GM12865 (cell line): ENCODE results near the gene ATG4D.
"Not testable (repeated sequence)": the region's sequence is repeated elsewhere in the genome, so short reads cannot be mapped to it uniquely, and the experiment has no call there.

ENCODE experiments used
- DNase-seq: peaks from one replicate; pipeline ENCODE4 v3.0.0; 2010; ENCODE audit warnings: low read depth
- H3K4me3 ChIP-seq: 2 replicates; pipeline ENCODE4 v1.5.1; 2011; ENCODE audit warnings: mild to moderate bottlenecking, low read depth, low read length, control low read depth
- CTCF ChIP-seq: IDR thresholded peaks from 2 replicates; pipeline ENCODE4 v1.5.1; 2011; ENCODE audit warnings: low read length, control low read depth, low read depth, inconsistent platforms; ENCODE audit not compliant: insufficient read depth; ENCODE audit errors: missing control alignments

Gene ATG4D

GRCh38 chr19:10533646-10534386, 9.9 kb upstream of the ATG4D start:
- no peak for TF ChIP-seq CTCF
- H3K4me3 ChIP-seq = no peak overlapping the region
- DNase-seq = no peak

- DNase-seq = no peak
- no peak for TF ChIP-seq CTCF
- no peak overlapping the region for H3K4me3 ChIP-seq
Observed at GRCh38 chr19:10535613-10536012, 8.1 kb upstream of the ATG4D start.

DNA sequence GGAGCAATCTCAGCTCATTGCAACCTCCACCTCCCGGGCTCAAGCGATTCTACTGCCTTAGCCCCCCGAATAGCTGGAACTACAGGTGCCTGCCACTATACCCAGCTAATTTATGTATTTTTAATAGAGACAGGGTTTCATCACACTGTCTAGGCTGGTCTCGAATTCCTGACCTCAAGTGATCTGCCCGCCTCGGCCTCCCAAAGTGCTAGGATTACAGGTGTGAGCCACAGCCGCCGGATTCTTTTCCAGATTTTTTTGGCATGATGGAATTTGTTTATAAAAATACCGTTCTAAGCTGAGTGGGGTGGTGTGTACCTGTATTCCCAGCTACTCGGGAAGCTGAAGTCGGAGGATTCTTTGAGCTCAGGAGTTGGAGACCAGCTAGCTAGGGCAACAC, 6.0 kb upstream of the ATG4D start:
- no peak for DNase-seq
- no peak overlapping the region for H3K4me3 ChIP-seq
- TF ChIP-seq CTCF = no peak

GRCh38 chr19:10538204-10538983, 5.3 kb upstream of the ATG4D start:
- no peak for DNase-seq
- no peak overlapping the region for H3K4me3 ChIP-seq
- TF ChIP-seq CTCF = no peak

GRCh38 chr19:10539016-10539415, 4.7 kb upstream of the ATG4D start:
- DNase-seq, H3K4me3 ChIP-seq: not testable (repeated sequence)

- DNase-seq = no peak
- no peak for TF ChIP-seq CTCF
- H3K4me3 ChIP-seq = no peak overlapping the region
Observed at GRCh38 chr19:10543059-10543419, 665 bp upstream of the ATG4D start.

DNA sequence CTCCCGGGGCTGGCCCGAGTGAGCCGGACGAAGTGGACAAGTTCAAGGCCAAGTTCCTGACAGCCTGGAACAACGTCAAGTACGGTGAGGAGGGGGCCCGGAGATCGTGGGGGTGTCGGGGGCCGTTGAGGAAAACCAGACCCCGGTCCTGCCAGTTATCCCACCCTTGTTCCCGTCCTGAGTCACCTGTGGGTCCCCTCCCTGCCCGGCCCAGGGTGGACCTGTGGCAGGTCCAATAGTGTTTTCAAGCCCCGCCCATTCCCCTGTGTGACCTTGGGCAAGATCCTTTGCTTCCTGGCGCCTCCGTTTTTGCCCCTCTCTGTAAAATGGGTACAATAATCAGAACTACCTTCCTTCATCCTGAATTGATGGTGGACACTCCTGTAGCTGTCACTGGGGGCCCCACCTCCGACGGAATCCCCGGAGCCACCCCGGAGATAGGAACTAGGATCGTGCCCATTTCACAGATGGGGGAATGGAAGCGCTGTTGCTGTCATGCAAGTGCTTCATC, 593 bp downstream of the ATG4D start:
- TF ChIP-seq CTCF = no peak
- DNase-seq = peak; percentile 34

More for the DNA sequence above, 593 bp downstream of the ATG4D start:
- peak overlapping the region; percentile 99 for H3K4me3 ChIP-seq
